ENCODE data around the gene TSPAN13.
A peak's percentile ranks its signal among the peaks of the same experiment; 100 is the strongest.

Gene TSPAN13

GRCh38 chr7:16815001-16815400 lies 61.4 kb downstream of the TSPAN13 start:
- Histone ChIP-seq H3K27me3 (ENCODE audit: low read depth) (no peaks in the 10 kb centered on the region), H3K9me3 (no peaks in the 10 kb centered on the region), H3K4me1 (peaks cover 15% of the 10 kb centered on the region), H3K36me3 (replicated peaks) (no peaks in the 10 kb centered on the region), H3K4me3 (no peak overlapping the region)
- in situ Hi-C loops (cut with MboI; ENCODE audit: low sequenced_read_pairs): no loop called here
- DNase-seq (ENCODE audit: low spot score in 2 of 2): no peak

GRCh38 chr7:16816824-16817223 lies 63.3 kb downstream of the TSPAN13 start:
- in situ Hi-C loops (cut with MboI; ENCODE audit: low sequenced_read_pairs): no loop called here
- H3K9me3 ChIP-seq: no peaks in the 10 kb centered on the region
- no peak for DNase-seq (ENCODE audit: low spot score in 2 of 2)
- H3K4me1 ChIP-seq: peaks cover 15% of the 10 kb centered on the region
- H3K27me3 ChIP-seq (ENCODE audit: low read depth): no peaks in the 10 kb centered on the region
- H3K36me3 ChIP-seq (replicated peaks): no peaks in the 10 kb centered on the region
- H3K4me3 ChIP-seq: no peak overlapping the region

- no peaks in the 10 kb centered on the region for H3K36me3 ChIP-seq (replicated peaks)
These were observed 64.0 kb downstream of the TSPAN13 start for GRCh38 chr7:16817536-16817935.

GRCh38 chr7:16818732-16819131 lies 65.2 kb downstream of the TSPAN13 start:
- H3K4me1 ChIP-seq: peaks cover 15% of the 10 kb centered on the region
- no peaks in the 10 kb centered on the region for H3K27me3 ChIP-seq (ENCODE audit: low read depth)
- H3K36me3 ChIP-seq (replicated peaks): no peaks in the 10 kb centered on the region
- no peaks in the 10 kb centered on the region for H3K9me3 ChIP-seq
- H3K4me3 ChIP-seq: no peak overlapping the region
- in situ Hi-C loops (cut with MboI; ENCODE audit: low sequenced_read_pairs): no loop called here
- DNase-seq (ENCODE audit: low spot score in 2 of 2): no peak

More at GRCh38 chr7:16817536-16817935, 64.0 kb downstream of the TSPAN13 start:
- peaks cover 15% of the 10 kb centered on the region for H3K4me1 ChIP-seq
- no peaks in the 10 kb centered on the region for H3K9me3 ChIP-seq
- H3K27me3 ChIP-seq (ENCODE audit: low read depth): no peaks in the 10 kb centered on the region
- H3K4me3 ChIP-seq: no peak overlapping the region
- in situ Hi-C loops (cut with MboI; ENCODE audit: low sequenced_read_pairs): no loop called here
- DNase-seq (ENCODE audit: low spot score in 2 of 2): peak in 1 of 2 experiments; percentile 83

GRCh38 chr7:16822029-16822428 lies 68.5 kb downstream of the TSPAN13 start:
- Histone ChIP-seq H3K9me3 (no peaks in the 10 kb centered on the region), H3K27me3 (ENCODE audit: low read depth) (no peaks in the 10 kb centered on the region), H3K4me3 (no peak overlapping the region), H3K36me3 (replicated peaks) (no peaks in the 10 kb centered on the region), H3K4me1 (peaks cover 11% of the 10 kb centered on the region)
- in situ Hi-C loops (cut with MboI; ENCODE audit: low sequenced_read_pairs): no loop called here
- DNase-seq (ENCODE audit: low spot score in 2 of 2): no peak

- Histone ChIP-seq H3K4me3 (no peak overlapping the region), H3K27me3 (ENCODE audit: low read depth) (no peaks in the 10 kb centered on the region), H3K36me3 (replicated peaks) (no peaks in the 10 kb centered on the region), H3K9me3 (no peaks in the 10 kb centered on the region; the same call in 1 of the 2 replicates), H3K4me1 (peaks cover 6% of the 10 kb centered on the region)
- DNase-seq (ENCODE audit: low spot score in 2 of 2): no peak
- in situ Hi-C loops (cut with MboI; ENCODE audit: low sequenced_read_pairs): no loop called here
These were observed 72.5 kb downstream of the TSPAN13 start for GRCh38 chr7:16826060-16826459.

GRCh38 chr7:16833373-16833772 lies 79.8 kb downstream of the TSPAN13 start:
- no peak for DNase-seq (ENCODE audit: low spot score in 2 of 2)
- H3K9me3 ChIP-seq: no peaks in the 10 kb centered on the region; the same call in 1 of the 2 replicates
- no peaks in the 10 kb centered on the region for H3K27me3 ChIP-seq (ENCODE audit: low read depth)
- in situ Hi-C loops (cut with MboI; ENCODE audit: low sequenced_read_pairs): no loop called here
- peaks cover 9% of the 10 kb centered on the region for H3K4me1 ChIP-seq
- no peaks in the 10 kb centered on the region for H3K36me3 ChIP-seq (replicated peaks)
- H3K4me3 ChIP-seq: no peak overlapping the region

All from HAP-1 (cell line).